Lower lobe of right lung (tissue), 2 donors: ENCODE measurements around the gene OSGEPL1. TPM values are rescaled to one million over a fixed set of nuclear protein-coding genes. Genes with fewer than 3 reads are reported as not detected.

ENCODE experiments used
- ATAC-seq, 2 donors: fragments of 200-7000 bp; cut with Tn5 transposase; one replicate each; pipeline ENCODE4 v1.9.1; 2020 to 2022; ENCODE audit warnings: mild to moderate bottlenecking in 2 of 2, moderate library complexity in 2 of 2
- DNase-seq: peaks from one replicate; pipeline ENCODE4 v3.0.0-alpha.2; 2020
- H3K27ac ChIP-seq: fragments of 200-600 bp; one replicate; pipeline ENCODE4 v1.8.0; 2022
- H3K27me3 ChIP-seq: fragments of 200-600 bp; one replicate; pipeline ENCODE4 v1.8.0; 2022; ENCODE audit warnings: low read depth
- H3K36me3 ChIP-seq: fragments of 200-600 bp; one replicate; pipeline ENCODE4 v1.8.0; 2022; ENCODE audit warnings: mild to moderate bottlenecking
- H3K4me1 ChIP-seq: fragments of 200-600 bp; one replicate; pipeline ENCODE4 v1.8.0; 2022
- H3K4me3 ChIP-seq: fragments of 200-600 bp; one replicate; pipeline ENCODE4 v1.8.0; 2022; ENCODE audit warnings: mild to moderate bottlenecking
- H3K9me3 ChIP-seq: fragments of 200-600 bp; one replicate; pipeline ENCODE4 v1.8.0; 2022
- CTCF ChIP-seq: fragments of 200-600 bp; IDR thresholded peaks from one replicate; pipeline ENCODE4 v1.8.0; 2022; ENCODE audit warnings: antibody characterized with exemption, mild to moderate bottlenecking
- intact Hi-C: fragments of 100-400 bp; cut with DNase I; formaldehyde crosslinking; loops from one replicate; pipeline ENCODE4 v1.11.0; 2022
- long read RNA-seq: library from polyadenylated mRNA; unstranded; transcript quantifications from one replicate; pipeline ENCODE4 v2.0.0, GENCODE V29; 2021
- total RNA-seq: library from RNA; stranded (reverse); fragmentation: NEBNext Ultra II Directional; extraction: Animal tissue kit (Norgen Biotek cat#: 25700); gene quantifications from one replicate; pipeline ENCODE4 v1.2.1, GENCODE V29; 2021
- donor health status: DM: no; HTN: yes; CAD: no; lungs with severe emphysema.

OSGEPL1 gene
- 7.9 TPM for total RNA-seq
- long read RNA-seq, partial matches to known transcripts, result 3 of 20 reads
- long read RNA-seq, other reads (novel, unspliced or antisense), result 14 of 20 reads

- no peaks in the 10 kb centered on the region for H3K27me3 ChIP-seq
- H3K4me3 ChIP-seq, result peak within 1 kb of the TSS; percentile 95
- peak; percentile 36 for TF ChIP-seq CTCF
- peak within 1 kb of the TSS; percentile 90 for H3K27ac ChIP-seq
- H3K4me1 ChIP-seq, result peaks cover 14% of the 10 kb centered on the region
- intact Hi-C loops, result no loop called here
- DNase-seq (peak; percentile 95), ATAC-seq (peak; percentile 97 to 99)
- peaks cover 7% of the 10 kb centered on the region for H3K36me3 ChIP-seq
- H3K9me3 ChIP-seq, result no peaks in the 10 kb centered on the region
These were observed at the start of gene OSGEPL1 for GRCh38 chr2:189762551-189763298. TSS of gene OSGEPL1 (minus strand) at chr2:189762792. CDS start at chr2:189761640, 1,152 bp downstream.

- H3K4me1 ChIP-seq, result no peaks in the 10 kb centered on the region
- peaks cover 30% of the 10 kb centered on the region for H3K36me3 ChIP-seq
- no peak overlapping the region for H3K4me3 ChIP-seq
- ATAC-seq (no peak), DNase-seq (no peak)
- intact Hi-C loops, result no loop called here
- no peaks in the 10 kb centered on the region for H3K27me3 ChIP-seq
- H3K9me3 ChIP-seq, result no peaks in the 10 kb centered on the region
- no peak overlapping the region for H3K27ac ChIP-seq
- TF ChIP-seq CTCF, result no peak
These were observed 40.8 kb upstream of the OSGEPL1 start for GRCh38 chr2:189803431-189803830.

- H3K9me3 ChIP-seq, result no peaks in the 10 kb centered on the region
- ATAC-seq, result no peak
- no peak for DNase-seq
- no peak overlapping the region for H3K4me3 ChIP-seq
- no peaks in the 10 kb centered on the region for H3K27me3 ChIP-seq
- TF ChIP-seq CTCF, result no peak
- H3K36me3 ChIP-seq, result peaks cover 30% of the 10 kb centered on the region
- H3K4me1 ChIP-seq, result no peaks in the 10 kb centered on the region
- no peak overlapping the region for H3K27ac ChIP-seq
- intact Hi-C loops, result no loop called here
These were observed 39.9 kb upstream of the OSGEPL1 start for GRCh38 chr2:189802396-189802912.

- intact Hi-C loops, result no loop called here
- Histone ChIP-seq H3K36me3 (peaks cover 40% of the 10 kb centered on the region), H3K4me1 (no peaks in the 10 kb centered on the region), H3K27ac (no peak overlapping the region), H3K9me3 (no peaks in the 10 kb centered on the region), H3K4me3 (no peak overlapping the region), H3K27me3 (no peaks in the 10 kb centered on the region)
- no peak for DNase-seq
- ATAC-seq, result no peak
- TF ChIP-seq CTCF, result no peak
These were observed 36.9 kb upstream of the OSGEPL1 start for GRCh38 chr2:189799531-189799930.

GRCh38 chr2:189799030-189799331 lies 36.4 kb upstream of the OSGEPL1 start:
- H3K36me3 ChIP-seq, result peaks cover 46% of the 10 kb centered on the region
- H3K27me3 ChIP-seq, result no peaks in the 10 kb centered on the region
- ATAC-seq, result no peak
- no peak overlapping the region for H3K27ac ChIP-seq
- H3K4me1 ChIP-seq, result no peaks in the 10 kb centered on the region
- no peak for TF ChIP-seq CTCF
- H3K4me3 ChIP-seq, result no peak overlapping the region
- no peaks in the 10 kb centered on the region for H3K9me3 ChIP-seq
- intact Hi-C loops, result no loop called here
- no peak for DNase-seq
